GM10847 (cell line): ENCODE measurements around the gene ABCC12.

ENCODE experiments used
- POLR2A ChIP-seq: IDR thresholded peaks from 2 replicates; pipeline ENCODE4 v1.6.1; 2011; ENCODE audit not compliant: insufficient read length; ENCODE audit errors: extremely low read depth

The ABCC12 gene

DNA sequence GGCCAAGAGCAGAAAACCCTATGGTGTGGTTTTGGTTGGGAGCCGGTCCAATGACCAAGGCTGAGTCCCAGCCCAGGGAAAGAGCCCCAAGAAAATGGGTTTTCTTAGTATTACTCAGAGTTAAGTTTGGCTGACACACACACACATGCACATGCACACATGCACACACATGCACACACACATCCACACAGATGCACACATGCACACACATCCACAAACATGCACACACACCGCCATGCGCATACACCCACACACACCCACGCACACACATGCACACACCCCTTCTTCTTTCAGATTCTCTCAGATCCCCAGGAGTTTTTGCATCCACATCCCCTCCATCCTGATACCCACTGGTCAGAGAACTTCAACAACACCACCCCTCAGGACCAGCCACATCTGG, 9.1 kb downstream of the ABCC12 start:
- no peak for TF ChIP-seq POLR2A

DNA sequence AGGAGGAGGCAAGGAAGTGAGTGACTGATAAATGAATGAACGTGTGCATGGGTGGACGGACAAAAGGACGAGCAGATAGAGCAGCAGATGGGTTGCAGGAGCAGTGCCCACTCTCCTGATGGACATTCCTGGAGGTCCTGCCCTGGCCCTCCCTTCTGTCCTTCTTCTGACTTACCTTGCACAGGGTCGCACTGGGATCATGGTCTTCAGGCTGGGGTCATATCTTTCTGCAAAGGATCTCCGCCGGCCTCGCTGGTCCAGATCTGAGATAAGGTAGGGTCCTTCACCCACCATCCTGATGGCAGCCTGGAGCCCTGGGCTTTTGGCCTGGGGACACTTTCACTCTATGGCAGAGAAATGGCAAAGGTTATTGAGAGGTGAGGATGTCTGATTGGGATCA, 9.7 kb downstream of the ABCC12 start:
- no peak for TF ChIP-seq POLR2A

DNA sequence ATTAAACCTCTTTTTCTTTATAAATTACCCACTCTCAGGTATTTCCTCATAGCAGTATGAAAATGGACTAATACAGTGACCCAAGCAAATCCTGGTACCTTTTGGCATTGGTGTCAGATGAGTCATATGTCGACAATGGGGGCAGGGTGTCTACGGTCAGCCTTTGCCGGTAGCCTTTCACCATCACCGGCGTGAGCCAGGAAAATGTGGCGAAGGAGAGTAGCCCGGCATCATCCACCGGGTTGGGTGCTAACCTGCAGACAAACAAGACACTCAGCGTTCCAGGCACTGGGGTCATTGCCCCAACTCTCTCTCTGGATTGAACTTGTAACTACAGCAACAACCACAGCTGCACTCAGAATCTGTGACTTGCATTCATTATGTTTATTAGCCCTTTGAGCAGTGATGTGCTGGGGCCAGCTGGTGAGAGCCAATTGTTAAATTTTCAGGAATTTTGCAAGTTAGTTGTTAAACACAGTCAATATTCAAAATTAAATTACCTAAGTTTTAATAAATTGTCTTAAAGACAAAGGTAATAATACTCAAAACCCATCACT, 11.9 kb downstream of the ABCC12 start:
- TF ChIP-seq POLR2A, result no peak

DNA sequence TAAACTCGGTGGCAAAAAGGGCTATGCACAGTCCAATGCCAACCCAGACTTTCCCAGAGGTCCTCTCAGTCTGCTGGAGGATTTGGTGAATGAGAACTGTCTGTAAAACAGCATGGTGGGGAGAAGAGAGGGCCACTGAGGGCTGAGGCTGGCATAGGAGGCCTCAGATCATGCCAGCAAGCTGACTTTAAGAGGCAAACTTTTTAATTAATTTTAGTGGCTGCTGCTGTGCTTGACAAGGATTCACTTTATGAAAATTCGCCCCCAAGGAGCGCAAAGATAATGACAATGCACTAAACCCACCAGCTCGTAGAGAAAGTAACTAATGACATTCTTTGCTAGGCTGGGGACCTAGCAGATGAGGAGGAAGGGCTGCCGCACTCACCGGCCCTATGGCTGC, 15.0 kb downstream of the ABCC12 start:
- TF ChIP-seq POLR2A, result no peak

DNA sequence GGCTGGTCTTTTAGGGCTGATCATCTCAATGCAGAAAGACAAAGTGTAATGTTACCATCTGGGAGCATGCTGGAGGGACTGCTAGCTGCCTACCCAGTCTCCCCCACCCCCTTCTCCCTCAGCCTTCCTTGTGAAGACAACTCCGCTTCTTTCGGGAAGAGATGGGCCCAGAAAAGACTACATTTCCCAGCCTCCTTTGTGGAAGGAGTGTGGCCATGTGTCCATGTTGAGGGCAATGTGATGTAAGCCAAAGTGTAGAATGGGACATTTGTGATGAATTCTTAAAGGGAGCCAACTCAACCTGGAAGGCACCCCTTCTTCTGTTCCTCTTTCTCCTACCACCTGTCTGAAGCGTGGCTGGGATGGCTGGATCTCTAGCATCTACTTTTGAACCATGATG, 16.3 kb downstream of the ABCC12 start:
- TF ChIP-seq POLR2A, result no peak

DNA sequence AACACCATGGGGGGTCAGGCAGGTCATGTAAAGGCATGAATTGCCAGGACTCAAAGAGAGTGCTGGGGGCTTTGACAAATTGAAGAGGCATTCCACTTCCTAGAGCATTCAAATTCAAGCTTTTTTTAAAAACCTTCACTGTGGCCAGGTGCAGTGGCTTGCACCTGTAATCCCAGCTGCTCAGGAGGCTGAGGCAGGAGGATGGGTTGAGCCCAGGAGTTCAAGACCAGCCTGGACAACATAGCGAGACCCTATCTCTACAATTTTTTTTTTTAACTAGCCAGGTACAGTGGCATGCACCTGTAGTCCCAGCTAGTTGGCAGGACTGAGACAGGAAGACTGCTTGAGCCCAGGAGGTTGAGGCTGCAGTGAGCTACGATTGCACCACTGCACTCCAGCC, 17.2 kb downstream of the ABCC12 start:
- no peak for TF ChIP-seq POLR2A

DNA sequence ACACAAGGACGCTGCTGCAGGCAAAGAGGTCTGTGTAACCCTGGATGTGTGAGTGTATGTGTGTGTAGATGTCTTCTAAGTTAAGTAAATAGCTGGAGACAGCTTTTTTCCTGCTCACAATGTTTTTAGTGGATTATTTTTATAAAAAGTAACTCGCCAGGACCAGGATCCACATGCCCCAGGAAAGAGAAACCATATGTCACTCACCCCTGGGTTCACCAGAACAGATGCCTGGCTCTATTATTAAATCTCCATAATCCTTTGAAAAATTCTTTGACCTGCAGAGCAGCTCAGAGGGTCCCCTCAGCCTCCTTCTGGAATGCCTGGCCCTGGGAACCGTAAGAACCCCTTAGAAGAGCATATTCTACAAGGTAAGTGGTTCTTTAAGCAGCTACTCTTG, 18.0 kb downstream of the ABCC12 start:
- TF ChIP-seq POLR2A, result no peak

DNA sequence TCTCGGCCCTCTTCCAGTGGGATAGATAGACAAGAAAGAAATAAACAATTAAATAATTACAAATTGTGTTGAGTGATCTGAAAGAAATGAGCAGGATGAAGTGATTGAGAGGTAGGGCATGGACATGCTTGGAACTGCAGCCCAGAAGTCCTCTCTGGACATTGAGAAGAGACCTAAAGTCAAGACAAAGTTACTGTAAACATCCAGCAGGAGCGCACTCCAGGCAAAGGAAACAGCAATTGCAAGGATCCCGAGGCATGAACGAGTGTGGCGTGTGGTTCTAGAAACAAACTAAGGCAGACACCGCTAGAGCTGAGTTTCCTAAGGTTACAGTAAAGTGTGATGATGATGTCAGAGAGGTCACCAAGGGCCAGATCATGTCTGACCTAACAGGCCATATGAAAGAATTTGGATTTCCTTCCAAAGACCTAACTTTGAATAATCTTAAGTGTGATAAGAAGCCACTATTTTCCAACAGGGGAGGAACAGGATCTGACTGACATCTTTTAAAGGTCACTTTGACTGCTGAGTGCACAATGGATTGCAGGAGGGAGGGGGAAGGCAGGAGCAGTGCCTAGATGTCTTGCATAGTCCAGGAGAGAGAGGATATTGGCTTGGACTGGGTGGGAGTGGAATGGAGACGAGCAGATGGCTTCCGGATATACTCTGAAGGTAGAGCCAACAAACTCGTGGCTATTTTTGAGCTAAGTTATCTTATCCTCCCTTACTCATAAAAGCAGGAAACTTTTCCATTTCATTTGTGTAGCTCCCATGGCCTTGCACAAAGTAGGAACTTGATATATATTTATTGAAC, 19.0 kb downstream of the ABCC12 start:
- TF ChIP-seq POLR2A, result no peak

DNA sequence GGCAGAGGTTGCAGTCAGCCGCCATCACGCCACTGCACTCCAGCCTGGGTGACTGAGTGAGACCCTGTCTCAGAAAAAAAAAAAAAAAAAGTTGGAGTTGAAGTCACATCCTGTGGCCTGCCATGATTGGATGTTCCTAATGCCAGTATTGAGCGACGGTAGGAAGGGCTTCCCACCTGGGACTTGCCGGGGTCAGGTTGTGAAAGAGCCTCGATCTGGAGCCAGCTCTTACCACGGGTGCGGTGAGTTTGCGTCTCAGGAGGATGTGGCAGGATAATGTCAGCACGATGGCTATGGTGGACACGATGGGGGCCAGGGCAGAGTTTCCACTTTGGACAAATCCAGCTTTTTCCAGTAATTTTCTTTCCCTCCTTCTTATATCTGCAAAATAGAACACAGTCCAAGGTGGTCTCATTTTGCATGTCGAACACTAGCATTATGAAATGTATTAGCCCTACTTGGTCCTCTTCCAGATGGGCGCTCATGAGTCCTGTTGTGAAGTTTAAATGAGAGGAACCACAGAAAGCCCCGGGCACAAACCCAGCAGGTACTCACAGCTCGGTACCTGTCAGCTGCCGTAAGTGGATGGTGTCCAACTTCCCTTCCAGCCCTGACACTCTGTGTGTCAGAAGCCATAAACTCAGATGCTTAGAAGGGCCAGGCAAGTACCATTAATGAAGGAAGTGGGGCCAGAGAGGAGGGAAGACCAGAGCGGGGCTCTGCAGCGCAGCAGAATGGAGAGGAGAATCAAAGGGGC, 22.2 kb downstream of the ABCC12 start:
- no peak for TF ChIP-seq POLR2A

DNA sequence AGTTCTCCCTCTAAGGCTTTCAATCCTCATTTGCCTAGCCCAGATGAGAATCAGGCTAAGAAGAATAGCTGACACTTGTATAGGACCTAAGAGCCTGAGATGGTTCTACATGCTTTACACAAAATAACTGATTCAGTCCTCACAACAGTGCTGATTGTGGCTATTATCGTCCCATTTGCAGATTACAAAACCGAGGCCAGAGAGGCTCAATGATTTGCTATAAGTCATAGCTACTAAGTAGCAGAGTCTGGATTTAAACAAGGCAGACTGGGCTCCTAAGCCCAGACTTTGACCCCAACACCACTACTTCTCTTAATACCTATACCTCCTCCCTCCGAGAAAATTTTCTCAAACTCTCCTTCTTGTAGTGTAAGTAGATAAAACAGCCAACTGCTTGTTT, 23.1 kb downstream of the ABCC12 start:
- no peak for TF ChIP-seq POLR2A

DNA sequence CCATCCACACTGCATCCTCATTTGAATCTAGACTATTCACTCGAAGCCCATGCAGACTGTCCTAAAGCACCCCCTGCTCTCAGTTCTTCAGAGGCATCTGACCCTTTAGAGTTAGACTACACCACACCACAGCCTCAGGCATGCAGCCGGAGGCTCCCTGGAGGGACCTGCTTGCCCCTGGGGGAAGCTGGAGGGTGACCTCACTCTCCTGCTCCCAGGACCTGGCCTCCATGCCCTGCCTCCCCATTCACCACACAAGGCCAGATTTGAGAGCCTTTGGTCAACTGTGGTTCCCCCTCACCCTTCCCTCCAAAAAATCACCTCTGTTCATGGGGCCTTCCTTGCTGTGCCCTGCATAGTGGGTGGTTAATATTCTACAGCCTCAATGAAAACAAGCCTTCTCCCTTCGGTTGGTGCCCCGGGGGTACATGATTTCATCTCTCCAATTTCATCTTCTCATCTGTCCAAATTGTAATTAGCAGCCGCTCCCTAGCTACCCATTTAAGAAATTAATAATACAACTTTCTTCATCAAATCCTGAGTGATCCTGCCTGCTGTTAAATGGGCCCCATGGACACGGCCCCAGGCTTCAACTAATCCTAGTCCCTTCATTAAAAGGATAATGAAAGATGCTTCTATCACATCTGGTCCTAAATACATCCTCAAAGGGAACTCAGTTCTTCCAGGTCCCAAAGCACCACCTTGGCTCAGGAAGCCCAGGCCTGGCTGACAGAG, 24.4 kb downstream of the ABCC12 start:
- TF ChIP-seq POLR2A, result no peak

DNA sequence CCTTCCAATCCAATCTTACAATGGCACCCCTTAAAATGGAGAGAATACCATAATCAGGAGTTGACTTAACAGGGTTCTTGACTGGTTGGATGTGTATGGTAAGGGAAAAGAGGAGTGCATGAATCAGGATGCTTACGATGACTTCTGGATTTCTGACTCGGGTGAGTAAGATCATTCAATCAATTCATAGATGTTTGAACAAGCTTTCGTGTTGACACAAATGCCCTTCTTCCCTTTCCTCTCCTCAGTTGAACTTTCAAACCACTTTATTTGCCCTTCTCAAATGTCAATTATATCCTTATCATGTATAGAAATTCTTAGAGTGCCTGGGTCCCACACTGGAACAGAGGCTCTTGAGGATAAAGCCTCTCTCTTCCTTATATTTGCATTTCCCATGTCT, 25.9 kb downstream of the ABCC12 start:
- TF ChIP-seq POLR2A, result no peak

DNA sequence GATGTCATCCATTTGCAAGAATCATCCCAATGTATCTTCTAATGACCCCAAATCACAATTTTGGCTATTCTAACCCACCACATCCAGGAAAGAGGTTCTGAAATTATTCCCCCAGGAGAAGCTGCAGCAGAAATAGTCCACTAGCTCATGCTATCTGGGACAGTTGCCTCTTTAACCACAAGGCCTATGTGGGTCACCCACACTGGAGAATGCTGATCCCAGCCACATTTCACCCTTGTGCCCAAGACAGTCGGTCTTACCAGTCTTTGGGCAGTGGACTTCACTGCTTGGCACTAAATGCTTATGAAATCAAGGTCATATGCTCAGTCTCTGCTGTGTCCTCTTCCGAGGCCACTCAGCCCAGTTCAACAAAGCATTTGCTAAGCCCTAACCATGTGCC, 27.0 kb downstream of the ABCC12 start:
- TF ChIP-seq POLR2A, result no peak

DNA sequence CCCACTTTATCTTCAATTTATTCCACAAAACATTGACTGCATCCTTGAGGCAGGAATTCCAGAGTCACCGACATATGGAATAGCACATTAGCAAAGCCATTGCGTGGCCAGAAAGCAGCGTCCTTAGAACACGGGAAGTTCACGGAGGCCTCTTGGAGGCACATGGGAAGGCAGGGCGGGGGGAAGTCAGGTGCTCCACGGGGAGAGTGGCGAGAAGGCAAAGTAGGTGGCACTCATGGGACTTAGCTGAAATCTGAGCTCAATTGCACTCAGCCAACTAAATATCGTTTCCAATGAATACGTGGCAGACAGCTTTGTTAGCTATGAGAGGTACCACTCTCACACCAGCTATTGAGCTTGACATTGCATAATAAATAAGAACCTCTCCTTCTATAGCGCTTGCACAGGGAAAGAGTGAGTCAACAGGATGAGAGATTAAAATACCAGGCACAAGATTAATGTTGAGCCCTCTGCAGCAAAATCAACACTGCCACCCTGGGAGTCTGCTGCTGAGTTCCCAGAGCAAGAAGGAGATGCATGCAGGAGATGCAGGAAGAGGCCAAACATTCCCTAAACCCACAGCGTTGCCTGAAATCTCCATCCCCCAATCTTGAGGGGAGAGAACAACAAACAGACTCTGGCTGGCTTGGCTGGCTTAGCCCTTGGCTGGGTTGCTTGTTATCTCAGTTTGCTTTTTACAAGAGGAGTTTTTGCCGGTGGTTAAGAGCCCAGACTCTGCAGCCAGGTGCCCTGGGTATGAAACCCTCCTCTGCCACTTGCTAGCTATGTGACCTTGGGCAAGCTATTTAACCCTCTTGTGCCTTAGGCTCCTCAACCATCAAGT, 28.8 kb downstream of the ABCC12 start:
- no peak for TF ChIP-seq POLR2A

DNA sequence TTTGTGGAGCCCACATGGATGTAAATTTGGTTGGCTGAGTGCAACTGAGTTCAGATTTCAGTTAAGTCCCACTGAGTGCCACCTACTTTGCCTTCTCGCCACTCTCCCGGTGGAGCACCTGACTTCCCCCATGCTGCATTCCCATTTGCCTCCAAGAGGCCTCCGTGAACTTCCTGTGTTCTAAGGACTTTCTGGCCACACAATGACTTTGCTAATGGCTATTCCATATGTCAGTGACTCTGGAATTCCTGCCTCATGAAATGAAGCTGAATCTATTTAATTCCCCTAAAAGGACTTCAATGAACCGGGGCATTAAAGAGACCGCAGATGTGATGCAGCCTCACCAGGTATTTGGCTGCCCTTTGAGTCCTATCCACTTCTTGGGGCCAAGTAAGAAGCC, 29.9 kb downstream of the ABCC12 start:
- TF ChIP-seq POLR2A, result no peak
